ENCODE results near the gene BABAM1.
A peak's percentile ranks its signal among the peaks of the same experiment; 100 is the strongest.
"Not testable (repeated sequence)": the region's sequence is repeated elsewhere in the genome, so short reads cannot be mapped to it uniquely, and the experiment has no call there.

The BABAM1 gene

DNA sequence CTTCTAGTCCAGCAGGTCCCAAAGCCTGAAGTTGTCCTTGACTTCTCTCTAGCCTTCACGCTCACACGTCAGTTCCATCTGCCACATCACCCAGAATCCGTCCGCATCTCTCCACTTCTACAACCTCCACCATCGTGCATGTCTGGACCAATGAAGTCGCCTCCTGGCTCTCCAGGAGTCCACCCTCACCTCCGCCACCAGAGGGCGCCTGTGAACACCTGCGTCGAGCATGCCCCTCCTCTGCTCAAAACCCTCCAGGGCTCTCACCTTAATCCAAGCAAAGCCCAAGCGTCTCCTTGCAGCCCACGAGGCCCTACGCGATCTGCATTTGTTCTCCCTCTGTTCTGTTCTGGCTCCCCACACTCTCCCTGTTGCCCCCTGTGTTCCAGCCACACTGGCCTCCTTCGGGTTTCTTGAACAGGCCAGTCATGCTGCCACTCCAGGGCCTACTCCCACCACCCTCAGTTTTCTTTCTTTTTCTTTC, 6.4 kb upstream of the BABAM1 start:
- peak; percentile 97 for FAIRE-seq
- DNase-seq (ENCODE audit: insufficient read length) = peak; percentile 95
- TF ChIP-seq POLR2A (IDR thresholded peaks at IDR 0.05; ENCODE audit: low read depth, low read length) = no peak
- no peak for TF ChIP-seq POLR2AphosphoS5 (IDR thresholded peaks at IDR 0.05; ENCODE audit: low read depth, low read length)
- TF ChIP-seq TAF1 (IDR thresholded peaks at IDR 0.05; ENCODE audit: borderline replicate concordance, low read depth, low read length) = no peak

DNA sequence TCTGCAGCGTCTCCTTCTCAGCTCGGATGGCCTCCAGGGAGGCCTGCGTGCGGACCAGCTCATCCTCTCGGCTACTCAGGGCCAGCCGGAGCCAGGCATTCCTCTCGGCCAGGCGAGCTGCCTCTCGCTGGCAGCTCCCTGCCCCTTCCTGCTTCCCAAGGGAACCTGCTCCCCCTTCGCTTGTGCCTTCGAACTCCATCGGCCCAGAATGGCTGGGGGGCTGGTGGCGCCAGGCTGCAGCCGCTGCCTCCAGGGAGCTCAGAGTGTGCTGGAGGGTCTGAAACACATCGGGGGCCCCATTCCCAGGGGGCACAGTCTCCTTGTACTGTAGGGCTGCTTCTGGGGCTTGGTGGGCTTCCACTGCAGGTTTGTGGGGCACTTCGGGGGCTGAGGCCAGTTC, 4.7 kb upstream of the BABAM1 start:
- TF ChIP-seq POLR2AphosphoS5 (IDR thresholded peaks at IDR 0.05; ENCODE audit: low read depth, low read length) = no peak
- TF ChIP-seq POLR2A (IDR thresholded peaks at IDR 0.05; ENCODE audit: low read depth, low read length) = no peak
- TF ChIP-seq TAF1 (IDR thresholded peaks at IDR 0.05; ENCODE audit: borderline replicate concordance, low read depth, low read length) = no peak
- DNase-seq (ENCODE audit: insufficient read length) = no peak
- no peak for FAIRE-seq

DNA sequence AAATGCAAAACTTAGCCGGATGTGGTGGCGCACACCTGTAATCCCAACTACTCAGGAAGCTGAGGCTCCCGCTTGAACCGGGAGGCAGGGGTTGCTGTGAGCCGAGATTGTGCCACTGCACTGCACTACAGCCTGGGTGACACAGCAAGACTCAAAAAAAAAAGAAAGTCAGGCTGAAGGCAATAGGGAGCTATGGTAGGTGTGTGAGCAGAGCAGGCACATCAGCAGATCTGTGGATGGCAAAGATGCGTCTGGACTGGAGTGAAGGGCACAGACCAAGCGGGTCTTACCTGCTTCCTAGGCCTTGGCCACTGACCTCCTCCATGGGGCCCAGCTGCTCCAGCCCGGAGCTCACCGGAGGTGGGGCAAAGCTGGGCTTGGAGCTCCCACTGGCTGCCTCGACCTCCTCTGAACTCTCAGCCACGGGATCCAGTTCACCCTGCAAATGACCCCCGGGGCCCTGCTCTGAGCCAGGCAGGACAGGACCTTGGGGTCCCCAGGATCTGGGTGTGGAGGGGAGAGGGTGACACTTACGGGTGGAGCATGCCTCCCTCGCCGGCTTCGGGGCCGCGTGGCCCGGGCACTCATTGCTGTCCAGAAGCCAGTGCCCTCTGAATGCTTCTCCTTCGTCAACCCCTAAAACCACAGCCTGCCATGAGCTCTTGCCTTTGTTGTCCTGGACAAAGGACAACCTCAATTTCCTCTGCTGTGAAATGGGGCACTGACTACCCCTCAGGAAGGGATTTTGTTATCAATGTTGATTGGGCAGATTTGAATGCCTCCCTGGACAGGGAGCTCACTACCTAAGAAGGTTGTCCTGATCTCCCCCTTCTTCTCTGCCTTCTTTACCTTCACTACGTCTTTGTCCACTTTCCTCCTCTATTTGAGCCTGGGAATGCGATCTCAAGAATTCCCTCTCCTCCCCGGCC, 3.3 kb upstream of the BABAM1 start:
- DNase-seq (ENCODE audit: insufficient read length) (no peak), FAIRE-seq (no peak)

DNA sequence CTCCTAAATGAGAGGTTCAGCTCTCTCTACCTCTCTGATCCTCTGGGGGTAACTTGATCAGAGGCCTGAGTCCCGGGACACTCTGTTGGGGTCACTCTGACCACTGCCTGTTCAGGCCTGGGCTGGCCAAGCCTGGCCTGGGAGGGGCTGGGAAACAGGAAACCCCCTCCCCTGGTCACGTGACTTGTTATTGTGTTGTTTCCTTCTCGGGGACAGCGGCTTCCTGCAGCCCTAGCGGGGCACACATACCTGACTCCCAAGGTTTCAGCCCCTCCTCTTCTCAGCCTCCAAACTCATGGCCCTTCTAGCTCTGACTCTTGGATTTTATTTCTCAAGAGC, 2.6 kb upstream of the BABAM1 start, which contains the start of gene USHBP1:
USHBP1 (minus strand) TSS at position 105 of the 339 bp plus-strand sequence. CDS start 446 bp downstream, outside the sequence.
- no peak for FAIRE-seq

More for the DNA sequence above, 3.3 kb upstream of the BABAM1 start:
- TF ChIP-seq POLR2A (IDR thresholded peaks at IDR 0.05; ENCODE audit: low read depth, low read length) = no peak
- TF ChIP-seq TAF1 (IDR thresholded peaks at IDR 0.05; ENCODE audit: borderline replicate concordance, low read depth, low read length) = no peak
- TF ChIP-seq POLR2AphosphoS5 (IDR thresholded peaks at IDR 0.05; ENCODE audit: low read depth, low read length) = no peak

DNA sequence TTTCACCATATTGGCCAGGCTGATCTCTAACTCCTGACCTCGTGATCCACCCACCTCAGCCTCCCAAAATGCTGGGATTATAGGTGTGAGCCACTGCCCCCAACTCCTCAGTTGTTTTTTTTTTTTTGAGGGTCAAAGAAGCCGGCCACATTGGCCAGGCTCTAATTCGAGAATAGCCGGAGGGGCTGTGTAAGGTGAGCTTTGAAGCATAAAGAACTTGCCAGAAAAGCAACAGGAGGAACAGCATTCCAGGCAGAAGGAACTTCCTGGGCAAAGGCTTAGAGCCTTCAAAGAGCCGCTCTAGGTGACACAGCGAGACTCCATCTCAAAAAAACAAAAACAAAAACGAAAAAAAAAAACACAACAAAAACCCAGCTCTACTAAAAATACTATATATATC, 1.2 kb upstream of the BABAM1 start:
- FAIRE-seq = no peak
- no peak for TF ChIP-seq POLR2AphosphoS5 (IDR thresholded peaks at IDR 0.05; ENCODE audit: low read depth, low read length)

More for the DNA sequence above, 2.6 kb upstream of the BABAM1 start, which contains the start of gene USHBP1:
- DNase-seq (ENCODE audit: insufficient read length) = no peak
- no peak for TF ChIP-seq POLR2AphosphoS5 (IDR thresholded peaks at IDR 0.05; ENCODE audit: low read depth, low read length)
- no peak for TF ChIP-seq TAF1 (IDR thresholded peaks at IDR 0.05; ENCODE audit: borderline replicate concordance, low read depth, low read length)
- TF ChIP-seq POLR2A (IDR thresholded peaks at IDR 0.05; ENCODE audit: low read depth, low read length) = no peak

DNA sequence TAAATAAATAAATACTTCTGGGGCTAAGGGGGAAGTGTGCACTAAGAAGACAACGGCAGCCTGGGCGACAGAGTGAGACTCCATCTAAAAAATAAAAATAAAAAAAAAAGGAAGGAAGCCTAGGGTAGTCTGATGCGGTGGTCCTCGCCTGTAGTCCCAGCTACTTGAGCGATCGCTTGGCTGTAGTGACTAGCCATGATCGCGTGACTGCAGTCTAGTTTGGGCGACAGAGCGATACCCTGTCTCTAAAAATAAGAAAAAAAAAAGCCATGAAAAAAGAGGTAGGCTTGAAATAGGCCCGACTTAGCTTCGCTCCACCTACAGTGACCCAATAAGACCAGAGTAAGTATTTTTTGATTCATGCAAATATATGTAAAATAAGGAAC, 661 bp upstream of the BABAM1 start:
- FAIRE-seq (no peak), DNase-seq (ENCODE audit: insufficient read length) (no peak)
- no peak for TF ChIP-seq TAF1 (IDR thresholded peaks at IDR 0.05; ENCODE audit: borderline replicate concordance, low read depth, low read length)
- 0 out of 2 replicates have a peak, but pooled peaks have one; percentile 36 for TF ChIP-seq POLR2AphosphoS5 (IDR thresholded peaks at IDR 0.05; ENCODE audit: low read depth, low read length)

More for the DNA sequence above, 1.2 kb upstream of the BABAM1 start:
- DNase-seq (ENCODE audit: insufficient read length) = no peak

DNA sequence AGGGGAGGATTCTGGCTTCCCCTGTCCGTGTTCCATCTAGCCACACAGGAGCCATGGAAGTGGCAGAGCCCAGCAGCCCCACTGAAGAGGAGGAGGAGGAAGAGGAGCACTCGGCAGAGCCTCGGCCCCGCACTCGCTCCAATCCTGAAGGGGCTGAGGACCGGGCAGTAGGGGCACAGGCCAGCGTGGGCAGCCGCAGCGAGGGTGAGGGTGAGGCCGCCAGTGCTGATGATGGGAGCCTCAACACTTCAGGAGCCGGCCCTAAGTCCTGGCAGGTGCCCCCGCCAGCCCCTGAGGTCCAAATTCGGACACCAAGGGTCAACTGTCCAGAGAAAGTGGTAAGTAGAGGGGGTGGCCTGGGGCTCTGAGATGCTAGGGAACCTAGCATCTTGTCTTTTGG, 1.5 kb downstream of the BABAM1 start:
- DNase-seq (ENCODE audit: insufficient read length) = no peak
- no peak for FAIRE-seq
- TF ChIP-seq POLR2AphosphoS5 (IDR thresholded peaks at IDR 0.05; ENCODE audit: low read depth, low read length) (no peak), POLR2A (IDR thresholded peaks at IDR 0.05; ENCODE audit: low read depth, low read length) (no peak), TAF1 (IDR thresholded peaks at IDR 0.05; ENCODE audit: borderline replicate concordance, low read depth, low read length) (no peak)

DNA sequence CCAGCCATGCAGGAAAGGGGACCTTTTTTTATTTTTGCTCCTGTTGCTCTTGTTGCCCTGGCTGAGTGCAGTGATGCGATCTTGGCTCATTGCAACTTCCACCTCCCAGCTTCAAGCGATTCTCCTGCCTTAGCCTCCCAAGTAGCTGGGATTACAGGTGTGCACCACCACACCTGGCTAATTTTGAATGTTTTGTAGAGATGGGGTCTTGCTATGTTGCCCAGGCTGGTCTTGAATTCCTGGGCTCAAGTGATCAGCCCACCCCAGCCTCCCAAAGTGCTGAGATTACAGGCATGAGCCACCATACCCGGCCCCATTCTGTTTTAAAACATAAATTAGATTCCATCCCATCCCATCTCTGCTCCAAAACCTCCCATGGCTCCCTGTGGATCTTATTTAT, 7.6 kb downstream of the BABAM1 start:
- not testable (repeated sequence) for DNase-seq (ENCODE audit: insufficient read length)

DNA sequence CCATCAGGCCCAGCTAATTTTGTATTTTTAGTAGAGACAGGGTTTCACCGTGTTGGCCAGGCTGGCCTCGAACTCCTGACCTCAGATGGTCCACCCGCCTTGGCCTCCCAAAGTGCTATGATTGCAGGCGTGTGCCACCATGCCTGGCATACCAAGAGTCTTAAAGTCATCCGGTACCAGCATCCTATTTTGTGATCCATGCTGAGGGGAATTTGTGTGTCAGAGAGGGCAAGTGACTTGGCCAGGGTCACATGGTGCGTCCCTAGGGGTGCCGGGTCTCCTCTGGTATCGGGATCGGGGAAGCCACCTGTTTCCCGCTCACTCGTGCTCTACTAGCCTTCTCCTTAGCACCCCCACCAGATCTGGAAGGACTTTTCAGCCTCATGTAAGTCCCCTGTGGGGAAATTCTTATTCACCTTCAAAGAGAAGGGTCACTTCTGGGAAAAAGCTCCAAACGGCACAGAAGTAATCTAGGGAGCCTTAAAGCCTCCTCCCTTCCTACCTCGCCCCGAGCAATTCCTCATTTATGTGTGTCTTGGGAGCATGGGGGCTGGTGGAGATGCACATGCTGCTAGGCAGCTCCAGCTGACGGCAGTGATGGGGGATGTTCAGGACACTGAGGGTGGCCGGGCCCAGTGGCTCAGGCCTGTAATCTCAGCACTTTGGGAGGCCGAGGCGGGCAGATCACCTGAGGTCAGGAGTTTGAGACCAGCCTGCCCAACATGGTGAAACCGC, 8.4 kb downstream of the BABAM1 start:
- FAIRE-seq (no peak), DNase-seq (ENCODE audit: insufficient read length) (no peak)
- TF ChIP-seq POLR2AphosphoS5 (IDR thresholded peaks at IDR 0.05; ENCODE audit: low read depth, low read length) = no peak
- TF ChIP-seq TAF1 (IDR thresholded peaks at IDR 0.05; ENCODE audit: borderline replicate concordance, low read depth, low read length) = no peak
- TF ChIP-seq POLR2A (IDR thresholded peaks at IDR 0.05; ENCODE audit: low read depth, low read length) = no peak

More for the DNA sequence above, 7.6 kb downstream of the BABAM1 start:
- FAIRE-seq = not testable (repeated sequence)

DNA sequence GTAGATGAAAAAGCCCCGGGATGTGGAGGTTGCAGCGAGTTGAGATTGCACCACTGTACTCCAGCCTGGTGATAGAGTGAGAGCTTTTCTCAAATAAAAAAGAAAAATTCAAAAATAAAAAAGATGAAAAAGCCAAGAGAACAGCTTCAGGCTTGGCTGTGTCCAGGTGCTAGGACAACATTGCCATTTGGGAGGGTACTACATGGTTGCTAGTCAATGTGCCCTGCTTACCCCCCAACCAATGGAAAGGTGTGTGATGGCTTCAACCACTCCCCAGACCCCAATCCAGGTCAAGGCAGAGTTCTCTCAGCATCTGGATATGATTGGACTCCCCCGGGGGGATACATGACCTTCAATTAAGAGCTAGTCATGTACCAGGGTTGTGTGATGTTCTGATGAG, 12.2 kb downstream of the BABAM1 start:
- TF ChIP-seq POLR2AphosphoS5 (IDR thresholded peaks at IDR 0.05; ENCODE audit: low read depth, low read length) = no peak
- no peak for TF ChIP-seq TAF1 (IDR thresholded peaks at IDR 0.05; ENCODE audit: borderline replicate concordance, low read depth, low read length)
- no peak for TF ChIP-seq POLR2A (IDR thresholded peaks at IDR 0.05; ENCODE audit: low read depth, low read length)
- FAIRE-seq (no peak), DNase-seq (ENCODE audit: insufficient read length) (no peak)

DNA sequence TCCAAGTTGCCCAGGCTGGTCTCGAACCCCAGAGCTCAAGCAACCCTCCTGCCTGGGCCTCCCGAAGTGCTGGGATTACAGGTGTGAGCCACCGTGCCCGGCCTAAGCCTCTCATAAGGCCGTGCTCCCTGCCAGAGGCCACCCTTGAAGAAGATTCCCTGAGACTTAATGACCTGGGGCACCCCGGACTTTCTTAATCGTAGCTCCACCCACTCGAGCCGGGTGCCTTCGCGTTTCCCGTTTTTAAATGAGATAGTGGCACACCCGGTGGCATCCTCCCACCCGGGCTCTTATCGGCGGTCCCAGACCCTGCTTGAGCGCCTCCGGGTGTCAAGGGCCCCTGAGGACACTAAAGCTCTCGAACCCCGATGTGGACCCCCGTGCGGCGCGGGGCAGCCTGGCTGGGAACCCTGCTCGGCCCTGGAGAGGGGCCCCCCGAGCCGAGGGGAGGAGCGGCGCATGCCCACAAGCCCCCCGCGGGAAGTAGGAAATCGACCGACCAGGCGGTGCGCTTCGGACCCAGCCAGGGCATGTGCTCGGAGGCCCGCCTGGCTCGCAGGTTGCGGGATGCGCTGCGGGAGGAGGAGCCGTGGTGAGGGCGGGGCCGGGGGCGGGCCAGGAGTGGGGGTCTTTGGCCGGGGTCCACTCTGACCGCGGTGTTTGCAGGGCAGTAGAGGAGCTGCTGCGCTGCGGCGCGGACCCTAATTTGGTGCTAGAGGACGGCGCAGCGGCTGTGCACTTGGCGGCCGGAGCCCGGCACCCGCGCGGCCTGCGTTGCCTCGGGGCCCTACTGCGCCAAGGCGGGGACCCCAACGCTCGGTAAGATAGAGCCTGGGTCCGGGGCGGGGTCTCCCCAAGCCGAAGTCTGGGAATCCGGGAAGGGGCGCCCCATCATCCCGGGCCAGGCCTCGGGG, 14.4 kb downstream of the BABAM1 start, which contains the start of gene ANKLE1:
ANKLE1 (plus strand) TSS at position 511 of the 914 bp plus-strand sequence; CDS start at position 531, 20 bp downstream.
- FAIRE-seq (peak; percentile 94), DNase-seq (ENCODE audit: insufficient read length) (peak; percentile 80)
- TF ChIP-seq POLR2A (IDR thresholded peaks at IDR 0.05; ENCODE audit: low read depth, low read length) (peak; percentile 51; the same call in 1 of the 2 replicates), POLR2AphosphoS5 (IDR thresholded peaks at IDR 0.05; ENCODE audit: low read depth, low read length) (no peak)
